ENCODE results near the gene EIF2B4. TPM values are rescaled to one million over a fixed set of nuclear protein-coding genes. Genes with fewer than 3 reads are reported as not detected.

EIF2B4 gene
- total RNA-seq, 1 experiment from 2014 or later = 74.7 TPM

- intact Hi-C loops (cut with micrococcal nuclease; ENCODE audit: unreplicated experiment) = no loop called here
- H3K27ac ChIP-seq (ENCODE audit: low read depth, low read length, poor library complexity, severe bottlenecking) = peak overlapping the region; percentile 89
- BruUV-seq (replicated peaks) = no TSS peak
- H3K9me3 ChIP-seq (ENCODE audit: low read depth, low read length, poor library complexity, severe bottlenecking) = no peaks in the 10 kb centered on the region
- no peak for DNase-seq (ENCODE audit: low spot score)
- H3K36me3 ChIP-seq (ENCODE audit: insufficient read depth, low read length, poor library complexity, severe bottlenecking) = peaks cover 75% of the 10 kb centered on the region
- POLR2A ChIA-PET (ENCODE audit: low non-redundant PET) = interaction anchor here (0.6 kb wide), 1 partner anchor 1031 kb away, joined by 6 read pairs; no protein-coding TSS in a partner anchor
- CTCF ChIA-PET = interaction anchor here (1.5 kb wide), 1 partner anchor 303 kb away, joined by 4 read pairs; no protein-coding TSS in a partner anchor
- H3K4me3 ChIP-seq (ENCODE audit: low read depth, low read length, poor library complexity, severe bottlenecking) = peak overlapping the region; percentile 74
- TF ChIP-seq EZH2 (IDR thresholded peaks at IDR 0.05; ENCODE audit: borderline replicate concordance, low read depth, low read length, poor library complexity, severe bottlenecking) = no peak
- no peak for TF ChIP-seq CTCF (conservative IDR thresholded peaks at IDR 0.05; ENCODE audit: low read depth, low read length)
- no peaks in the 10 kb centered on the region for H3K27me3 ChIP-seq (replicated peaks; ENCODE audit: insufficient read depth, low read depth, low read length, poor library complexity)
- peaks cover 15% of the 10 kb centered on the region for H3K4me1 ChIP-seq (ENCODE audit: insufficient read depth, low read length, poor library complexity, severe bottlenecking)
These were observed 9.9 kb upstream of the EIF2B4 start for GRCh38 chr2:27379836-27380625.

- peak; percentile 18 for DNase-seq (ENCODE audit: low spot score)
- peaks cover 15% of the 10 kb centered on the region for H3K4me1 ChIP-seq (ENCODE audit: insufficient read depth, low read length, poor library complexity, severe bottlenecking)
- H3K9me3 ChIP-seq (ENCODE audit: low read depth, low read length, poor library complexity, severe bottlenecking) = no peaks in the 10 kb centered on the region
- BruUV-seq (replicated peaks) = no TSS peak
- no peak for TF ChIP-seq EZH2 (IDR thresholded peaks at IDR 0.05; ENCODE audit: borderline replicate concordance, low read depth, low read length, poor library complexity, severe bottlenecking)
- TF ChIP-seq CTCF (conservative IDR thresholded peaks at IDR 0.05; ENCODE audit: low read depth, low read length) = no peak
- H3K36me3 ChIP-seq (ENCODE audit: insufficient read depth, low read length, poor library complexity, severe bottlenecking) = peaks cover 75% of the 10 kb centered on the region
- no peaks in the 10 kb centered on the region for H3K27me3 ChIP-seq (replicated peaks; ENCODE audit: insufficient read depth, low read depth, low read length, poor library complexity)
- intact Hi-C loops (cut with micrococcal nuclease; ENCODE audit: unreplicated experiment) = no loop called here
- ChIA-PET POLR2A (ENCODE audit: low non-redundant PET) (no interaction called here), CTCF (interaction anchor here (1.5 kb wide), 1 partner anchor 304 kb away, joined by 4 read pairs; no protein-coding TSS in a partner anchor)
- peak overlapping the region; percentile 74 for H3K4me3 ChIP-seq (ENCODE audit: low read depth, low read length, poor library complexity, severe bottlenecking)
- H3K27ac ChIP-seq (ENCODE audit: low read depth, low read length, poor library complexity, severe bottlenecking) = peak overlapping the region; percentile 89
These were observed 9.3 kb upstream of the EIF2B4 start for GRCh38 chr2:27379383-27379835.

- H3K4me1 ChIP-seq (ENCODE audit: insufficient read depth, low read length, poor library complexity, severe bottlenecking) = peaks cover 15% of the 10 kb centered on the region
- no peaks in the 10 kb centered on the region for H3K27me3 ChIP-seq (replicated peaks; ENCODE audit: insufficient read depth, low read depth, low read length, poor library complexity)
- H3K36me3 ChIP-seq (ENCODE audit: insufficient read depth, low read length, poor library complexity, severe bottlenecking) = peaks cover 75% of the 10 kb centered on the region
- H3K9me3 ChIP-seq (ENCODE audit: low read depth, low read length, poor library complexity, severe bottlenecking) = no peaks in the 10 kb centered on the region
- H3K27ac ChIP-seq (ENCODE audit: low read depth, low read length, poor library complexity, severe bottlenecking) = peak overlapping the region; percentile 89
- H3K4me3 ChIP-seq (ENCODE audit: low read depth, low read length, poor library complexity, severe bottlenecking) = peak overlapping the region; percentile 74
- no TSS peak for BruUV-seq (replicated peaks)
- ChIA-PET POLR2A (ENCODE audit: low non-redundant PET) (no interaction called here), CTCF (no interaction called here)
- DNase-seq (ENCODE audit: low spot score) = no peak
- TF ChIP-seq CTCF (conservative IDR thresholded peaks at IDR 0.05; ENCODE audit: low read depth, low read length) (no peak), EZH2 (IDR thresholded peaks at IDR 0.05; ENCODE audit: borderline replicate concordance, low read depth, low read length, poor library complexity, severe bottlenecking) (no peak)
- intact Hi-C loops (cut with micrococcal nuclease; ENCODE audit: unreplicated experiment) = no loop called here
These were observed 8.7 kb upstream of the EIF2B4 start for GRCh38 chr2:27378809-27379290.

Measured in A673 (cell line).